ENCODE data around the gene CDKAL1.
"Not testable (repeated sequence)": the region's sequence is repeated elsewhere in the genome, so short reads cannot be mapped to it uniquely, and the experiment has no call there.

CDKAL1 gene

GRCh38 chr6:20797597-20797996 lies 263.3 kb downstream of the CDKAL1 start:
- DNase-seq (ENCODE audit: low read depth in 2 of 2), result no peak

DNA sequence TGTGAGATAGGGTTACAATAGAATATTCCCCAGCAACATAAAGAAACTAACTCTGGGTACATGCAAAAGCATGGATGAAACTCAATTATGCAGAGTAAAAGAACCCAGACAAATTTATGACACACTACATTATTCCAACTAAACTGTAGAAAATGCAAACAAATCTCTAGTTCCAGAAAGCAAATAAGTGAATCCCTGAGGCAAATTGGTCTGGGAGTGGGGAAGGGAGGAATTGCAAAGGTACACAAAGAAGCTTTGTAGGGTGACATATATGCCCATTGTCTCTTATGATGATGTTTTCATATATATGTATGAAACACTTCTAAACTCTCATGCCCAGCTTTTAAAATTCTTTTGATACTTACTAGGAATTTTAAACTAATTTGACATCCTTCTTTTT lies 266.0 kb downstream of the CDKAL1 start:
- no peak for DNase-seq (ENCODE audit: low read depth in 2 of 2)

- no peak for DNase-seq (ENCODE audit: low read depth in 2 of 2)
Measured at GRCh38 chr6:20800653-20801052, 266.4 kb downstream of the CDKAL1 start.

DNA sequence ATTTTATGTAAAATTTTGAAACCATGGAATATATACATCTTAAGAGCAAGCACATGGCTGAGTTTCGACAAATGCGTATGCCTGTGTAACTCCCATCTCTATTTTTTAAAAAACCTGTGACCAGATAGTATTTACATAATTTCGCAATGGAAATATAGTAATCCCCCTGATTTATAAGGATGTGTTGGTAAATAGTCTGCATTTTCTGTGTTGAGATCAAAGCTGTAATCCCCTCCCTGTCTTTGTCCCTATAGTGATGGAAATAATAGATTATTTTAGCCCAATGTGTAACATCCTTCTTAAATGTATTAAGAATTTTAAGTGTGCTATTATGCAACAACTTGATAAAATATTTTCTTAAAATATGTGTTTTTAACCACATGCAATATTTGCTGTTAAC lies 267.3 kb downstream of the CDKAL1 start:
- no peak for DNase-seq (ENCODE audit: low read depth in 2 of 2)

DNA sequence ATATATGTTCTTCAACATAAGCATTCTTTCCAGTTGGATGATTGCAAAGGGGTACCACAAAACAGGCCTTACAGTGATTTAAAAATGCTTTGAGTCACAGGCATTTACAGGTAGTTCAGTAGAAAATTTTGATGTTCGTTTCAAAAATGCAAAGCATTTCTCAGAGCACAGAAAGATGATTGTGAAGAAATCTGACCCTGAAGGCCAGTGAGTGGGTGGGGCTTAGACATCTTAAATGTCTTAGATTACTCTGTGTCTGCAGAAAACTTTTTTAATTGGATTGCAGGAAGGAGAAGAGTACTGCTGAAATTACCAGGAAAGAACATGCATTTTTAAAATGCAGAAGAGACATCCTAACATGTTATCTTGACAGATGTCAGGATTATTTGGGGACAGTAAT lies 268.3 kb downstream of the CDKAL1 start:
- DNase-seq (ENCODE audit: low read depth in 2 of 2), result no peak

GRCh38 chr6:20805021-20805420 lies 270.8 kb downstream of the CDKAL1 start:
- DNase-seq (ENCODE audit: low read depth in 2 of 2), result no peak

DNA sequence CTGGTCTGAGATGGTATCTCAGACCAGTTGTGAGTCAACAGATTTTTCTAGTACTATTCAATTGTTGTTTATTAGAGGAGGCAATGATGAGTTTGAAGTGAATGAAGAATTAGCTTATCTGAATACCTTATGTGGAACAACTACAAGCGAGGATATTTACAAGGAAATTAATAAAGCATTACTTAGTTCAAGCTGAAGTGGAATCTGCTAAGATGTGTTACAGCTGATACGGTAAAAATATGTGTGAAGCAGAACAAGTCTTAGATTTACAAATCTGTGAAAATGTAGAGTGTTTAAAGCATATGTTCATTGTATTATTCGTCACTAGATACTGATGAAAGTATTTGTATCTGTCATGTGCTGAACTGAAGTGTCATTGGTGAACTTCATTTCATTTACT lies 272.4 kb downstream of the CDKAL1 start:
- no peak for DNase-seq (ENCODE audit: low read depth in 2 of 2)

DNA sequence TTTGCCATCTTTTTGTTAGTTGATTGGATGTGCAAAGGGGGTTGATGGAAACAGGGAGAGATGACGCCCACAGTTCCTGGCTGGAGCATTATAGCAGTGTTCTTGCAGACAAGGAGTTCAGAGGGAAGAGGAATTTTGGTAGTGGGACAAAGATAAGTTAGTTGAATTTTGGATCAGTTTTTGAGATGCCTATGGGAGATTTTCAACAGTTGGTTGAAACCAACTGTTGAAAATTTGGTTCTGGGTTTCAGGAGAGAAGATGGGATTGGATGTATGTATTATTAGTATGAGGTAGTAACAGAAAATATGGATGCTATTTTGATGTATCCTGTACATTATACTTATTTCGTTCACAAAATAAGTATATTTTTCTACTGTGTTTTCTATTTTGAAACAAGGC lies 274.2 kb downstream of the CDKAL1 start:
- no peak for DNase-seq (ENCODE audit: low read depth in 2 of 2)

GRCh38 chr6:20808924-20809323 lies 274.7 kb downstream of the CDKAL1 start:
- DNase-seq (ENCODE audit: low read depth in 2 of 2), result no peak

- no peak for DNase-seq (ENCODE audit: low read depth in 2 of 2)
Measured at GRCh38 chr6:20810727-20811108, 276.5 kb downstream of the CDKAL1 start.

- no peak for DNase-seq (ENCODE audit: low read depth in 2 of 2)
Measured at GRCh38 chr6:20811109-20811761, 277.0 kb downstream of the CDKAL1 start.

DNA sequence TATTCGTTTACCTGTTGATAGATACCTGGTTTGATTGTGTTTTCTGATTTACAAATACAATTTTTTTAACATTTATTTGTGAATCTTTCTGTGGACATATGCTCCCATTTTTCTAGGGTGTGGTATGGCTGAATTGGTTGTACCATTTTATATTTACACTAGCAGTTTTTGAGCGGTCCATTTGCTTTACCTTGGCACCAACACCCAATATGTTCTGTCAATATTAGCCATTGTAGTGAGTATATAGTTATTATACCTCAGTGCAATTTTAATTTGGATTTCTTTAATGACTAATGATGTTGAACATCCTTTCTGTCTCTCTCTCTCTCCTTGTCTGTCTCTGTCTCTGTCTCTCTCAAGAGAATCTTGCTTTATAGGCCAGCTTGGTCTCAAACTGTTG lies 278.5 kb downstream of the CDKAL1 start:
- no peak for DNase-seq (ENCODE audit: low read depth in 2 of 2)

DNA sequence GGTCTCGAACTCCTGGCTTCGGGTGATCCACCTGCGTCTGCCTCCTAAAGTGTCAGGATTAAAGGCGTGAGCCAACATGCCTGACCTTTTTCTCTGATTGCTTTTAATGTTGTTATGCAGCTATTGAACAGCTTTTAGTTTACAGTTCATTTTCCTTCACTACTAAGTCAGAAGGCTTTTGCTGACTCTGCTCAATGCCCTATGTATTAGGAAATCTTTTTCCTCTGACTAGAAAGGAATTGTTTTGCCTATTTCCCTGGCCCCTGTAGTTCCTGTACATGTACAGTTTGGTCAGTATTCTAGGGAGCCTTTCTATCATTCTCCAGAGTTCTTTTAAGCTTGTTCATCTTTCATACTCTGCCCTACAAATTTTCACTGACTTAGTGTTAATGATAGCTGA lies 280.2 kb downstream of the CDKAL1 start:
- DNase-seq (ENCODE audit: low read depth in 2 of 2), result no peak

- DNase-seq (ENCODE audit: low read depth in 2 of 2), result no peak
Measured at GRCh38 chr6:20816126-20816525, 281.9 kb downstream of the CDKAL1 start.

- no peak for DNase-seq (ENCODE audit: low read depth in 2 of 2)
Measured at GRCh38 chr6:20817806-20818320, 283.6 kb downstream of the CDKAL1 start.

DNA sequence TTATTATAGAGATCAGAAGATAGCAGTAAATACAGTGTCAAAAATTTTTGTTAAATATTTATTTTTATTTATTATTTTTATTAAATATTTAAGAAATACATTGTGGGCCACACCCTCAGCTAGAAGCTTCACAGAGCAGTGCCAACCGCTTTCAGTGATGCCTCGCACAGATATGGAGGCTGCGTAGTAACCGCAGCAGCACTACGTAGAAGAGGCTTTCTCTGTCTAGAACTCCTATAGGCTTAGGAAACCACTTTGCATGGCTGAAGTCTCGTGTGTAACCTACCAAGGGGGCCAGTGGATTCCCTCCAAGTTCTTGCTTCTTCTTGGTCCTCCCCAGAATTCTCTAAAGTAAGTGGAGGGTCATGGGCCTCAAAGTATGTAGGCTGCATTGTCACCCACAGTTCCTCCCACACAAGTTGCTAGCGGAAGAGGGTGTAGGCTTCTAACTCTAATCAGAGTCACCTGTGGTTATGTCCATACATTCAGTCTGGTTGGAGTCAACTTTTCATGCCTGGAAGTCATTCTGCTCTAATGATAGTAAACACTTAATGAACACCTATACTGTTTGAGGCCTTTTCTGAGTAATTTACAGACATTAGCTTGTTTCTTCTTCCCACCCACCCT lies 285.6 kb downstream of the CDKAL1 start:
- no peak for DNase-seq (ENCODE audit: low read depth in 2 of 2)

GRCh38 chr6:20826378-20826777 lies 292.1 kb downstream of the CDKAL1 start:
- no peak for DNase-seq (ENCODE audit: low read depth in 2 of 2)

DNA sequence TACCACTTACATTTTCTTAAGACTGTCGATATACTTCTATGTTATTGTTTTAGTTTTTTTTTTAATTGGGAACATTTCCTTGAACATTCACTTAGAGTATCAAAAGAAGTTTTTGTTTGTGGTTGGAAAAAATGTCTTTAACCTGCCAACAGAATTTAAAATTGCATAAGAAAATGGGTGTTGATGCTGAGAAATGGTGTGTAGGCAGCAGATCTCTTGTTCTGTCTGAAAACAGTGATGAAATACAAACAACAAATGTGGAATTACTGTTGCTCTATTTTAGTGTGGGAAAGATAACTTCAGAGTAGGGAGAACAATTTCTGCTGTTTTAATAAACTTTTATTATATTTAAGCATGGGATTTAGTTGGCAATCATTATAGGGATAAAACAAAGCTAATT lies 293.5 kb downstream of the CDKAL1 start:
- no peak for DNase-seq (ENCODE audit: low read depth in 2 of 2)

DNA sequence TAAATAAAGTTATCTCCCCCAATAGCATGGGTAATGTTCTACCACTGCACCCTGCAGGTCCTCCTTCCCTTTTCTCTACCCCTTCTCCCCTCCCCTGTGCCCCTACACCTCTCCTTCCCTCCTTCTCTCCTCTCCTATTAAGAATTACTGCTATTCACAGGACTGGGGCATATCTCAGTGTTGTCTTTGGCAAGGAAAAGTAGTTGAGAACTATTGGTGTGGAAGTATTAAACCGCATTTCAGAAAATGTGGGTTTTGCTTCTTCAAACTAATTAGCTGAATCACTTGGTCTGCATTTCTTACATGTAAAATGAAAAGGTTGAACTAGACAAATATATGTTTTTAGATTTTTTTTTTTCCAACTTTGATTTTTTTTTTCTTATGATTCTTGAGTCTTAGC lies 296.3 kb downstream of the CDKAL1 start:
- no peak for DNase-seq (ENCODE audit: low read depth in 2 of 2)

DNA sequence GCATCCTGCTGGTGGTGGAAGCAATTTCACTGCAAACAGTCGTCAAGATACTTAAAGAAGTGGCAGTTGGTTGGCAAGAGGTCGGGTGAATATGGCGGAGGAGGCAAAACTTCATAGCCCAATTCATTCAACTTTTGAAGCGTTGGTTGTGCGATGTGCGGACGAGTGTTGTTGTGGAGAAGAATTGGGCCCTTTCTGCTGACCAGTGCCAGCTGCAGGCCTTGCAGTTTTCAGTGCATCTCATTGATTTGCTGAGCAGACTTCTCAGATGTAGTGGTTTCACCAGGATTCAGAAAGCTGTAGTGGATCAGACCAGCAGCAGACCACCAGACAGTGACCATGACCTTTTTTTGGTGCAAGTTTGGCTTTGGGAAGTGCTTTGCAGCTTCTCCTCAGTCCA lies 297.0 kb downstream of the CDKAL1 start:
- not testable (repeated sequence) for DNase-seq (ENCODE audit: low read depth in 2 of 2)

DNA sequence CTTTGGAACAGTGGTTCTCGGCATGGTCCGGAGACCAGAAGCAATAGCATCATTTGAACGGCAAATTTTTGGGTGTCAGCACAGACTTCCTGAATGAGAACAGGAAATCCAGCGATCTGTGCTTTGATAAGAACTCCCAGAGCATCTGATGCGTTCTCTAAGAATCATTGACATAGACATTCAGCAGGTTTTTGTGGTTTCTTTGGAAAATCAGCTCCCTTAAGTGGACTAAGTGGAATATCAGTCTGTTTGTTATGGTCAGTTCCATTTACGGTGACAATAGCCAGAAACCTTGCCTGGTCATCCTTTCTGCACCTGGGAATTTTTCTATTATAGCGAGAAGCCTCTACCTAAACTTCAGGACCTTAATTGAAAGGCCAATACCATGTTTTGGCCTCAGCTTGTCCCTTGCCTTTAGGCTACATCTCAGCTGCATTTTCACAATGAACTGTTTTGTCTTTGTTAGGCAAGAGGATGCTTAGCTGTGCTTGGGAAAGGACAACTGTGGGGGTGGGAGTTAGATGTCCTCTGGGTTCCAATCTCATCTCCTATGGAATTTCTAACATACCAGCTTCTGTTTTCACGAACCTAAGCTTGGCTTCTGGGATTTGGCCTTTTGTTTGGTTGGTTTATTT lies 299.7 kb downstream of the CDKAL1 start:
- no peak for DNase-seq (ENCODE audit: low read depth in 2 of 2)

- no peak for DNase-seq (ENCODE audit: low read depth in 2 of 2)
Measured at GRCh38 chr6:20835315-20836010, 301.2 kb downstream of the CDKAL1 start.

DNA sequence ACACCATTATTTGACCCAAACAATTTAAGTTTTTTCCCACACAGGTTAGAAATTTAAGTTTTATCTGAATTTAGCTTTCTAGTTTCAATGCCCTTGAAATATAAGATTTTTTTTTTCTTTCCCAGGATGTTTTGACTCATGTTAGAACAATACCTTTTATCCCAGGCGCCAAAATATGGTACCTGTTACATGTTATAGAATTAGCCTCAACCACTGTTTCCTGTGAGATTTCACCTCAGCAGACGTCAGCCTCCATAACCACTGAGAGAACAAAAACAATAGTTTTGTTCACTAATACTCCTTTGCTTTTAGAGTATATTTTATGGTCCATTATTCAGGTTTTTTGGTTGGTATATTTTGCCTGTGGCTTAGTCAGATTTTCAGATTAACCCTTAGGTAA lies 302.9 kb downstream of the CDKAL1 start:
- no peak for DNase-seq (ENCODE audit: low read depth in 2 of 2)
